Left renal cortex interstitium (tissue), 4 donors: ENCODE data around the gene RANBP2. TPM values are rescaled to one million over a fixed set of nuclear protein-coding genes. Genes with fewer than 3 reads are reported as not detected.

Experiments
- DNase-seq, 4 donors: peaks; one replicate each; pipeline ENCODE4 v3.0.0-alpha.2; 2013; ENCODE audit warnings: low read depth in 4 of 4, low spot score in 2 of 4, missing footprints in 1 of 4
- polyA plus RNA-seq, 4 donors: library from polyadenylated mRNA; unstranded; fragments of 120-200 nt; gene quantifications; one replicate each; pipeline ENCODE4 v1.2.1, GENCODE V29; 2013; ENCODE audit not compliant: insufficient read length in 4 of 4

Gene RANBP2
- polyA plus RNA-seq, 4 donors, result 52.8 to 74.0 (median 59.6) TPM

DNA sequence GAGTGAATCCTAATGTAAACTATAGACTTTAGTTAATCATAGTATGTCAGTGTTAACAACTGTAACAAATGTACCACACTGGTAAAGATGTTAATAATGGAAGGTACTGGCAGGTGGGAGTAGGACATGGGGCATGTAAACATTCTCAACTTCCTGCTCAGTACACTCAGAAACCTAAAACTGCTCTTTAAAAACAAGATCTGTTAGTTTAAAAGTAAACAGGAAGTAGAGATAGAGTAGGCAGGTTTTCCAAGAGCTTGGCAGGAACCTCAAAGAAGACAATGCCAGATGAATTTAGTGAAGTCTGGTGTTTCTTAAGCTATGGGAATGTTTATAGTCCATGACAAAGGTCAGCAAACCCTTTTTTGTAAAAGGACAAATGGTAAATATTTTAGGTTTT is 113.9 kb downstream of the RANBP2 start:
- no peak for DNase-seq

DNA sequence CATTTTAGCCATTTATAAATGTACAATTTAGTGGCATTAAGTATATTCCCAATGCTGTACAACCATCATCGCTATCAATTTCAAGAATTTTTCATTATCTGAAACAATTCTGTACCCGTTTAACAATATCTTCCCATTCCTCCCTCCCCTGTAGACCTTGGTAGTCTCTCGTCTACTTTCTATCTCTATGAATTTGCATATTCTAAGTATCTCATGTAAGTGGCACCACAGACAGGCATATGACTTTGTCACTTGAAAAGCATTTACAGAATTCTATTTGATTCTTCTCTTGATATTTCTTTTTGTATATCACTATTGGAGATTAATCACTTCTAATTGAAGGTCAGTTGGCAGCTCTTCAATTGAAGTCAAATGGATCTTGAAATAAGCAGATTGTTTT is 115.3 kb downstream of the RANBP2 start:
- no peak for DNase-seq

DNA sequence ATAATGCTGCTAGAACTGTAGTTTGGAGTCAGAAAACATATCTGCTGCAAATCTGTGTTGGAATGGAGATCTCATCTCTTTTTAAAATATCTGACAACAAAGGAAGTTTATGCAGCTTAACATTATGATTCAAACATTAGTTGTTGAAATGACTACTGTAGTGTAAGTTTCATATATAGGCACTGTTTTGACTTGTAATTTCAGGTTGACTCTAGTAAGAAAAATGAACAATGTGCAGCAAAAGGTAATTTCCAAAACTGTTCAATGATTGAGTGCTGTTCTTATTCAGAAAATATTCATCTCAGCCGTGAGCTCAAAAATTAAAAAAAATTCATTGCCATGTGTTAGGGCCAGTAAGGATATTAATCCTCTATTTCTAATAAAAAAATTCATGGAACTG is 115.8 kb downstream of the RANBP2 start:
- DNase-seq, result no peak

Other genes starting within 250 kb of the RANBP2 start
- gene LIMS1, start 185.0 kb upstream of the RANBP2 start, polyA plus RNA-seq, result 10 to 100 TPM; 44.6 to 54.2 (median 50.0) TPM
- gene CCDC138, start 67.3 kb downstream of the RANBP2 start, polyA plus RNA-seq, result 10 to 100 TPM; 14.3 to 19.0 (median 16.6) TPM